Right lobe of liver (tissue), 4 donors: ENCODE results near the gene AARS2.

Source experiments
- CTCF ChIP-seq, 4 donors: fragments of 200-600 bp in 3 of 4; fragments of 450-650 bp in 1 of 4; IDR thresholded peaks; one replicate each; pipeline versions ENCODE4 v1.5.1 to v1.8.0; 2016 to 2022; ENCODE audit warnings: antibody characterized with exemption in 4 of 4, mild to moderate bottlenecking in 2 of 4
- POLR2A ChIP-seq: fragments of 450-650 bp; IDR thresholded peaks from one replicate; pipeline ENCODE4 v1.6.1; 2017; ENCODE audit warnings: antibody characterized with exemption, mild to moderate bottlenecking
- donor health status: DM: no; HTN: no; CAD: no.
- donor health status: DM: no; HTN: no; CAD: no.
- donor health status: DM: no; HTN: yes; CAD: no.

- no peak for TF ChIP-seq POLR2A
- no peak for TF ChIP-seq CTCF (IDR thresholded peaks at IDR 0.05)
These were observed 29.0 kb downstream of the AARS2 start for GRCh38 chr6:44284121-44284520.
